A549 (cell line): ENCODE data around the gene TCF3. TPM values are rescaled to one million over a fixed set of nuclear protein-coding genes. Genes with fewer than 3 reads are reported as not detected.
A peak's percentile ranks its signal among the peaks of the same experiment; 100 is the strongest.
"Not testable (repeated sequence)": the region's sequence is repeated elsewhere in the genome, so short reads cannot be mapped to it uniquely, and the experiment has no call there.

ENCODE experiments used
- ATAC-seq, 2 experiments: fragments of 200-7000 bp in 1 of 2; fragments of >200 bp in 1 of 2; cut with Nextera tagmentation in 1 of 2; cut with Tn5 transposase in 1 of 2; 3 replicates each; pipeline versions ENCODE4 v1.8.0 to v1.9.1; 2018 to 2020; ENCODE audit warnings: mild to moderate bottlenecking in 1 of 2, moderate library complexity in 1 of 2
- CTCF ChIA-PET: fragments of 300-600 bp; sonication (Branson Sonifier 250); formaldehyde crosslinking; extraction: SDS; loops from one replicate; lab custom pipeline; 2021; ENCODE audit warnings: antibody characterized with exemption, inconsistent platforms; lab: Yijun Ruan, JAX
- POLR2A ChIA-PET: fragments of 350-600 bp; formaldehyde crosslinking; extraction: SDS; loops from one replicate; lab custom pipeline; 2021; ENCODE audit warnings: antibody characterized with exemption, inconsistent platforms; lab: Yijun Ruan, JAX
- DNase-seq, 2 experiments: peaks; one replicate each; pipeline versions ENCODE4 v3.0.0 to v3.0.0-alpha.2; 2011 to 2016; ENCODE audit warnings: low read depth in 1 of 2, low spot score in 1 of 2
- FAIRE-seq: peaks from 2 replicates; lab custom pipeline; 2011; peaks lifted over from hg19 to GRCh38; lab: Jason Lieb, UNC
- H3K27ac ChIP-seq, 2 experiments: fragments of >200 bp; sonication (Bioruptor Twin); formaldehyde crosslinking; 3 replicates each; pipeline ENCODE4 v1.5.1; 2016 to 2017
- H3K4me1 ChIP-seq: fragments of >200 bp; sonication (Bioruptor Twin); formaldehyde crosslinking; 3 replicates; pipeline ENCODE4 v1.6.1; 2016
- H3K4me2 ChIP-seq: fragments of >200 bp; sonication (Bioruptor Twin); formaldehyde crosslinking; 3 replicates; pipeline ENCODE4 v1.6.1; 2016
- H3K4me3 ChIP-seq: fragments of >200 bp; sonication (Bioruptor Twin); formaldehyde crosslinking; 3 replicates; pipeline ENCODE4 v1.5.1; 2016
- H3K9me3 ChIP-seq: fragments of >200 bp; sonication (Bioruptor Twin); formaldehyde crosslinking; 3 replicates; pipeline ENCODE4 v1.6.1; 2016
- ATOH8 ChIP-seq: fragments of 250-450 bp; sonication (Bioruptor Pico); IDR thresholded peaks from 2 replicates; pipeline ENCODE4 v1.5.0; 2020; ENCODE audit warnings: low read depth, mild to moderate bottlenecking, moderate library complexity
- CBX2 ChIP-seq: fragments of 200-600 bp; sonication (generic); IDR thresholded peaks from 2 replicates; pipeline ENCODE4 v1.6.1; 2016; ENCODE audit warnings: low read depth, mild to moderate bottlenecking, borderline replicate concordance
- CBX8 ChIP-seq: fragments of 200-600 bp; sonication (generic); IDR thresholded peaks from 2 replicates; pipeline ENCODE4 v1.6.1; 2016
- CHD4 ChIP-seq: fragments of 200-600 bp; sonication (generic); IDR thresholded peaks from 2 replicates; pipeline ENCODE4 v1.6.1; 2016; ENCODE audit warnings: antibody characterized with exemption, mild to moderate bottlenecking, borderline replicate concordance
- CTCF ChIP-seq: fragments of >200 bp; sonication (Bioruptor Twin); formaldehyde crosslinking; IDR thresholded peaks from 3 replicates; pipeline ENCODE4 v1.5.1; 2016
- ELK1 ChIP-seq: fragments of 150-350 bp; IDR thresholded peaks from 2 replicates; pipeline ENCODE4 v1.6.1; 2014; ENCODE audit warnings: low read depth, mild to moderate bottlenecking, low read length
- FOSB ChIP-seq: fragments of 250-450 bp; sonication (Bioruptor Pico); IDR thresholded peaks from 2 replicates; pipeline ENCODE4 v1.5.0; 2020; ENCODE audit warnings: mild to moderate bottlenecking, moderate library complexity
- HDAC2 ChIP-seq: fragments of 200-600 bp; sonication (generic); IDR thresholded peaks from 2 replicates; pipeline ENCODE4 v1.6.1; 2016
- HES2 ChIP-seq: fragments of >200 bp; sonication (Bioruptor Twin); formaldehyde crosslinking; IDR thresholded peaks from 2 replicates; pipeline ENCODE4 v1.6.1; 2016
- HOXB13 ChIP-seq: fragments of 250-450 bp; sonication (Bioruptor Pico); IDR thresholded peaks from 2 replicates; pipeline ENCODE4 v1.5.0; 2020; ENCODE audit warnings: low read depth, mild to moderate bottlenecking, moderate library complexity
- JUN ChIP-seq, 2 experiments: fragments of >200 bp; sonication (Bioruptor Twin); formaldehyde crosslinking; IDR thresholded peaks; 2 replicates in 1 of 2; 3 replicates in 1 of 2; pipeline ENCODE4 v1.6.1; 2016 to 2017
- KDM1A ChIP-seq: fragments of 200-600 bp; sonication (generic); IDR thresholded peaks from 2 replicates; pipeline ENCODE4 v1.6.1; 2016; ENCODE audit warnings: low read depth, mild to moderate bottlenecking
- KDM5A ChIP-seq: fragments of 200-600 bp; sonication (generic); IDR thresholded peaks from 2 replicates; pipeline ENCODE4 v1.6.1; 2016; ENCODE audit warnings: antibody characterized with exemption, mild to moderate bottlenecking
- MAFK ChIP-seq: fragments of 450-650 bp; IDR thresholded peaks from 2 replicates; pipeline ENCODE4 v1.6.1; 2014; ENCODE audit not compliant: partially characterized antibody
- NPAS2 ChIP-seq: fragments of 250-450 bp; sonication (Bioruptor Pico); IDR thresholded peaks from 2 replicates; pipeline ENCODE4 v1.8.0; 2022; ENCODE audit warnings: mild to moderate bottlenecking, moderate library complexity, borderline replicate concordance
- NR3C1 ChIP-seq: fragments of >200 bp; sonication (Bioruptor Twin); formaldehyde crosslinking; IDR thresholded peaks from 3 replicates; pipeline ENCODE4 v1.6.1; 2017
- PBX3 ChIP-seq: IDR thresholded peaks from 2 replicates; pipeline ENCODE4 v1.6.1; 2012
- PHF8 ChIP-seq: fragments of 200-600 bp; sonication (generic); IDR thresholded peaks from 2 replicates; pipeline ENCODE4 v1.6.1; 2016; ENCODE audit warnings: low read depth, mild to moderate bottlenecking, antibody characterized with exemption, moderate library complexity, borderline replicate concordance
- RARB ChIP-seq: fragments of 250-450 bp; sonication (Bioruptor Pico); IDR thresholded peaks from 2 replicates; pipeline ENCODE4 v1.8.0; 2021; ENCODE audit warnings: mild to moderate bottlenecking, moderate library complexity
- WGBS: methylation state at CpG from one replicate; pipeline ENCODE4 v1.1.6; 2017; ENCODE audit errors: missing lambda C conversion rate; 5-methylcytosine and 5-hydroxymethylcytosine counted together
- polyA plus RNA-seq, 4 experiments: library from polyadenylated mRNA; depleted of rRNA in 3 of 4; stranded (reverse); fragments of >200 nt; fragmentation: RNase III in 1 of 4; extraction: RNeasy Plus Mini Kit Qiagen cat#74134 plus additional on column Dnase treatment in 1 of 4; gene quantifications; 2 replicates in 3 of 4; 3 replicates in 1 of 4; pipeline ENCODE4 v1.2.3, GENCODE V29; 2011 to 2017

TCF3 gene
- polyA plus RNA-seq, 2 of the 4 experiments (the other 2 are of a cell fraction), result 25.6 to 52.6 TPM

GRCh38 chr19:1699386-1699785 lies 47.0 kb upstream of the TCF3 start:
- Histone ChIP-seq H3K27ac (no peak overlapping the region), H3K4me3 (no peak overlapping the region), H3K9me3 (peaks cover 11% of the 10 kb centered on the region; the same call in 2 of the 3 replicates), H3K4me2 (no peak overlapping the region), H3K4me1 (no peaks in the 10 kb centered on the region)
- FAIRE-seq (no peak), DNase-seq (no peak), ATAC-seq (no peak)
- POLR2A ChIA-PET, result no interaction called here
- no CpG with 5 or more reads among the region's 19 CpGs for WGBS
- TF ChIP-seq HDAC2 (no peak), CHD4 (no peak), ATOH8 (CRISPR knock-in tag) (no peak), NR3C1 (no peak), KDM1A (no peak), CBX8 (no peak), PHF8 (no peak), CTCF (no peak), PBX3 (no peak), CBX2 (no peak), MAFK (no peak), KDM5A (no peak), ELK1 (no peak), HOXB13 (no peak)
- CTCF ChIA-PET, result no interaction called here

- FAIRE-seq (no peak), ATAC-seq (no peak), DNase-seq (no peak)
- peaks cover 12% of the 10 kb centered on the region; the same call in 2 of the 3 replicates for H3K9me3 ChIP-seq
- no peaks in the 10 kb centered on the region for H3K4me1 ChIP-seq
- no peak overlapping the region for H3K27ac ChIP-seq
- ChIA-PET CTCF (no interaction called here), POLR2A (no interaction called here)
- no peak overlapping the region for H3K4me3 ChIP-seq
- no peak overlapping the region for H3K4me2 ChIP-seq
- WGBS, result 72% methylated on average over 15 of the region's 26 CpGs
- TF ChIP-seq JUN (IDR thresholded peaks at IDR 0.05) (no peak), FOSB (no peak), HES2 (no peak), NPAS2 (CRISPR knock-in tag) (no peak), RARB (CRISPR knock-in tag) (no peak)
Measured at GRCh38 chr19:1698636-1699035, 46.2 kb upstream of the TCF3 start.

- H3K27ac ChIP-seq, FAIRE-seq, POLR2A ChIA-PET, ATAC-seq, H3K4me1 ChIP-seq, H3K4me2 ChIP-seq, H3K4me3 ChIP-seq: not testable (repeated sequence)
- CTCF ChIA-PET, result interaction anchor here (1.5 kb wide), 1 partner anchor 150 kb away, joined by 3 read pairs; no protein-coding TSS in a partner anchor
- peaks cover 12% of the 10 kb centered on the region; the same call in 2 of the 3 replicates for H3K9me3 ChIP-seq
- DNase-seq, result peak in 1 of 2 experiments; percentile 33
- WGBS, result 60% methylated on average over 12 of the region's 12 CpGs
Measured at GRCh38 chr19:1695481-1695880, 43.1 kb upstream of the TCF3 start.
